Tibial nerve (tissue), 4 donors: ENCODE results near the gene ITK. TPM values are rescaled to one million over a fixed set of nuclear protein-coding genes. Genes with fewer than 3 reads are reported as not detected.

Source experiments
- DNase-seq, 2 donors: peaks; one replicate each; pipeline ENCODE4 v3.0.0-alpha.2; 2019; ENCODE audit warnings: low spot score in 2 of 2
- H3K27ac ChIP-seq, 4 donors: fragments of 200-600 bp; sonication (generic) in 3 of 4; one replicate each; pipeline ENCODE4 v1.5.1; 2017 to 2019; ENCODE audit warnings: mild to moderate bottlenecking in 1 of 4
- H3K27me3 ChIP-seq, 2 donors: fragments of 200-600 bp; sonication (generic) in 1 of 2; one replicate each; pipeline versions ENCODE4 v1.5.1 to v1.6.0; 2017 to 2019
- H3K36me3 ChIP-seq, 3 donors: fragments of 200-600 bp; sonication (generic); one replicate each; pipeline ENCODE4 v1.5.1; 2018 to 2019
- H3K4me1 ChIP-seq, 4 donors: fragments of 200-600 bp; sonication (generic) in 3 of 4; one replicate each; pipeline ENCODE4 v1.5.1; 2017 to 2019
- H3K4me3 ChIP-seq, 4 donors: fragments of 200-600 bp; sonication (generic) in 3 of 4; one replicate each; pipeline ENCODE4 v1.5.1; 2017 to 2019; ENCODE audit warnings: mild to moderate bottlenecking in 1 of 4, moderate library complexity in 1 of 4
- H3K9me3 ChIP-seq, 4 donors: fragments of 200-600 bp; sonication (generic) in 3 of 4; one replicate each; pipeline ENCODE4 v1.5.1; 2017 to 2019
- CTCF ChIP-seq, 5 experiments: fragments of 200-600 bp in 3 of 5; fragments of 450-650 bp in 2 of 5; sonication (generic) in 3 of 5; IDR thresholded peaks; one replicate each; pipeline ENCODE4 v1.5.1; 2016 to 2019; ENCODE audit warnings: antibody characterized with exemption in 5 of 5, mild to moderate bottlenecking in 3 of 5, moderate library complexity in 2 of 5
- EP300 ChIP-seq, 2 donors: sonication (generic); formaldehyde crosslinking; IDR thresholded peaks; one replicate each; pipeline ENCODE4 v1.6.1; 2017; ENCODE audit warnings: antibody characterized with exemption in 2 of 2, mild to moderate bottlenecking in 1 of 2
- POLR2A ChIP-seq, 2 donors: fragments of 450-650 bp; IDR thresholded peaks; one replicate each; pipeline ENCODE4 v1.6.1; 2017; ENCODE audit warnings: antibody characterized with exemption in 2 of 2, mild to moderate bottlenecking in 2 of 2, moderate library complexity in 2 of 2
- WGBS, 2 donors: methylation state at CpG; one replicate each; pipeline ENCODE4 v1.1.5; 2018; 5-methylcytosine and 5-hydroxymethylcytosine counted together
- total RNA-seq, 4 donors: library from RNA; depleted of rRNA; stranded (reverse); fragments of >200 nt; gene quantifications; one replicate each; pipeline ENCODE4 v1.1.0, GENCODE V29; 2016

ITK gene
- total RNA-seq, 4 donors from 2014 or later = 0.44 to 3.3 (median 1.2) TPM

- H3K27me3 ChIP-seq = no peaks in the 10 kb centered on the region
- H3K9me3 ChIP-seq = no peaks in the 10 kb centered on the region
- TF ChIP-seq POLR2A (IDR thresholded peaks at IDR 0.05) (no peak), CTCF (IDR thresholded peaks at IDR 0.05) (no peak), EP300 (IDR thresholded peaks at IDR 0.05) (peak in 1 of 2 donors; percentile 15)
- H3K36me3 ChIP-seq = no peaks in the 10 kb centered on the region
- H3K4me3 ChIP-seq = no peak overlapping the region
- 48 to 50% methylated on average over 8 of the region's 8 CpGs for WGBS, 2 donors
- H3K27ac ChIP-seq = peak overlapping the region in 3 of 4 donors; percentile 47 to 87 (median 72)
- H3K4me1 ChIP-seq = peaks cover 0 to 28% (median 16%) of the 10 kb centered on the region in 4 donors
- no peak for DNase-seq
Measured at GRCh38 chr5:157267761-157268480, 87.3 kb downstream of the ITK start.

DNA sequence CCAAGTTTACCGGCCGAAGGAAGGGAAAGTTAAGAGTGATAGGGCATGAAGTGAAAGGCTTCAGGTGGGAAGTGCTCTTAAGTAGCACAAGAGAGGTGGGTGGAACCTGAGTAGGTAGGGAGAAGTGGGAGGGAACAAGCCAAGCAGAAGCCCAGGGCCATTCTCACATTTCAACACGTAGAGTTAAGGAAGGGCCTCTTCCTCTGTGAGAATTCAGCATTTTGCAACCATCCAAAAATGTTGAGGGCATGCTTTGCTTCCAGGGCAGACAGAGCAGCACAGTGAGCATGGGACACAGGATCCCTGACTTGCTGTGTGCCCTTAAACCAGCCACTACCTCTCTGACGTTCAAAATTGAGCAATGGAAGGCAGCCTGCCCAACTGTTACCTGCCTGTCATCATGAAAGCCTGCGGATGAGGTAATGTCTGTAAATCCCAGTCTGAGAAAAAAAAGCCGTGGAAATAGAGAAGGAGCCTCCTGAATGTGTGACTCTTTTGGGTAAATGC, 88.6 kb downstream of the ITK start:
- Histone ChIP-seq H3K36me3 (no peaks in the 10 kb centered on the region), H3K27ac (peak overlapping the region in 1 of 4 donors; percentile 8), H3K4me3 (no peak overlapping the region), H3K9me3 (no peaks in the 10 kb centered on the region), H3K27me3 (no peaks in the 10 kb centered on the region), H3K4me1 (peaks cover 0 to 28% (median 16%) of the 10 kb centered on the region in 4 donors)
- TF ChIP-seq POLR2A (IDR thresholded peaks at IDR 0.05) = no peak
- TF ChIP-seq EP300 (IDR thresholded peaks at IDR 0.05) = no peak
- no peak for TF ChIP-seq CTCF (IDR thresholded peaks at IDR 0.05)
- DNase-seq = no peak
- 75 to 84% methylated on average over 6 of the region's 6 CpGs for WGBS, 2 donors

DNA sequence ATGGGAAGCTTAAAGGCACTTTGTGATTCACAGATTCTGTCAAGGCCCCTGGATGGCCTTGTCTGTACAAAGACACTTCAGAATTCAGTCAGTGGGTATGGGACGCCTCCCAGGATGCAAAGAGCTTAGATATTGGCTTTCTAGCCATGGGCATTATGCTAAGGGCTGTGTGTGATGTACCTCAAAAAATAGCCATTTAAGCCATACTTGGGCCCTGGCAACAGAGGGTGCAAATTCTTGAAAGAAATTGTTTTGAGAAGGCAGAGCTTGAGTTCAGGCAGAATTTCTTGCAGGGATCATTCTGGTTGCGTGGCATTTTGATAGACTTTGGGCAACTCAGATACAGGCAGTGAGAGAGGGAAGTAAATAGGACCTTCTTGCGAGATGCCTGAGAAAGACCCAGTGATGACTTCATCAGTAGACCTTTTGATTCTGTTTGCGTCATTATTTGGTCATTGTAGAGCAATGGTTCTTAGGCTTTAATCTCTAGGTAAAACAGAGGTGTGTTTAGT, 89.2 kb downstream of the ITK start:
- Histone ChIP-seq H3K36me3 (no peaks in the 10 kb centered on the region), H3K27ac (peak overlapping the region in 1 of 4 donors; percentile 8), H3K9me3 (no peaks in the 10 kb centered on the region), H3K4me3 (no peak overlapping the region), H3K4me1 (peaks cover 0 to 28% (median 16%) of the 10 kb centered on the region in 4 donors), H3K27me3 (no peaks in the 10 kb centered on the region)
- no peak for TF ChIP-seq CTCF (IDR thresholded peaks at IDR 0.05)
- TF ChIP-seq POLR2A (IDR thresholded peaks at IDR 0.05) = no peak
- TF ChIP-seq EP300 (IDR thresholded peaks at IDR 0.05) = no peak
- DNase-seq = no peak
- 58 to 64% methylated on average over 4 of the region's 4 CpGs for WGBS, 2 donors

DNA sequence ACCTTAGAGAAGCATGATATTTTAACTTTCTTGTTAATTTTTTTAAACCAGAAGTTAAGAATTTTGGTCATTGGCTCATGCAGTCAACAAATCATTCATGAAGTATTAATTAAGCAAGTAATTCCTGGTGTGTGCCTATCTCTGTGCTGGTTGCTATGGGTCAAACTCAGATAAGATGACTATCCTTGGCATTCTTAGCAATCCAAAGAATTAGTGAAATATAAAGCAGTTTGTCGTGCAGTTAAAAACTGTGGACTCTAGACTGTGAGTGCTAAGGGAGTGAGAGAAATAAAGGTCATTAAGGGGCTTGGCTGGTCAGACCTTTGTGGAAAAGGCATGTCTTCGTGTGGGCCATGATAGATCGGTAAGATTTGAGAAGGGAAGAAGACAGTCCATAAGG, 90.1 kb downstream of the ITK start:
- no peaks in the 10 kb centered on the region for H3K27me3 ChIP-seq
- WGBS, 2 donors = 58 to 71% methylated on average over 3 of the region's 3 CpGs
- no peaks in the 10 kb centered on the region for H3K9me3 ChIP-seq
- H3K27ac ChIP-seq = peak overlapping the region in 1 of 4 donors; percentile 62
- no peak overlapping the region for H3K4me3 ChIP-seq
- no peaks in the 10 kb centered on the region for H3K36me3 ChIP-seq
- peaks cover 0 to 27% (median 13%) of the 10 kb centered on the region in 4 donors for H3K4me1 ChIP-seq
- TF ChIP-seq EP300 (IDR thresholded peaks at IDR 0.05) = no peak
- no peak for TF ChIP-seq CTCF (IDR thresholded peaks at IDR 0.05)
- TF ChIP-seq POLR2A (IDR thresholded peaks at IDR 0.05) = no peak
- no peak for DNase-seq

DNA sequence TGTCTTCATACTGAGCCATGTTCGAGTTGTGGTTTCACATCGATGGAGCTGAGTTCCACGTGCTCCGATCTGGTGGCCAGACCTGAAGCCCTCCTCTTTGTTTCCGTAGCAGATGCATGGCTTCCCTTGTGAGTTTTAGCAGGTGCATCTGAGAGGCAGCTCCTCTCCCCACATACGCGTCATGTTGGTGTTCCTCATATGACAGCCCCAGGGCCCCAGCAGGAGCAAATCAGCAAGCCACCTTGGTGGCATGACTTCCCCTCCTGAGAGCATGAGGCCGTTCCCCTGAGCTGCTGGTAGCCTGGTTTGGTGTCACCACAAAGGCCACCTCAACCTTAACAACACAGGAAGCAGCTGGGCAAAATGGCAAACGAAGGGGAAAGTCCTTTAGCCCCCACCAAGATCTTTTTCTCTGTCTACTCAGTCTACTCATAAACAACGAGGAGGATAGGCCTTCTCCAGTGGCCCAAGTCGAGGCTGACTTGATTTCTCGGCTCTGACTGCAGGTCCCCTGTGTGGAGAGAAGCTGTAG, 91.2 kb downstream of the ITK start:
- TF ChIP-seq EP300 (IDR thresholded peaks at IDR 0.05) (no peak), CTCF (IDR thresholded peaks at IDR 0.05) (no peak), POLR2A (IDR thresholded peaks at IDR 0.05) (no peak)
- no peak for DNase-seq
- Histone ChIP-seq H3K36me3 (no peaks in the 10 kb centered on the region), H3K9me3 (no peaks in the 10 kb centered on the region), H3K27ac (peak overlapping the region in 1 of 4 donors; percentile 71), H3K4me3 (no peak overlapping the region), H3K4me1 (peaks cover 0 to 27% (median 7%) of the 10 kb centered on the region in 4 donors), H3K27me3 (no peaks in the 10 kb centered on the region)
- WGBS, 2 donors = 82 to 91% methylated on average over 11 to 12 of the region's 12 CpGs
